ENCODE measurements around the gene OR52N4.
A peak's percentile ranks its signal among the peaks of the same experiment; 100 is the strongest.
"Not testable (repeated sequence)": the region's sequence is repeated elsewhere in the genome, so short reads cannot be mapped to it uniquely, and the experiment has no call there.

OR52N4 gene

DNA sequence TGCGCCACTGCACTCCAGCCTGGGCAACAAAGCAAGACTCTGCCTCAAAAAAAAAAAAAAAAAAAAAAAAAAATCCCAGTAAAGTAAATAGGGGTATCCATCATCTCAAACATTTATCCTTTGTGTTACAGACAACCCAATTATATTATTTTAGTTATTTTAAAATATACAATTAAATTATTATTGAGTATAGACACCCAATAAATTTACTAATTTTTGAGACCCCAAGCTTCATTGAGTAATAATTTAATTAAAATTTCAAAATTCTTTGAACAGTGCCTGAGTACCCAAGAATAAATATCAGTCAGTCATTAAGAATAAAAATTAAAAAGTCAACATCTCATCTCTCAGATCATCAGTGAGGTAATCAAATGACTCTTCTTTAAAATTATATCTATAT lies at the start of gene OR52N4:
OR52N4 (plus strand) TSS at position 301 of the 400 bp plus-strand sequence. CDS start 498 bp downstream, outside the sequence.
- no peak for DNase-seq

DNA sequence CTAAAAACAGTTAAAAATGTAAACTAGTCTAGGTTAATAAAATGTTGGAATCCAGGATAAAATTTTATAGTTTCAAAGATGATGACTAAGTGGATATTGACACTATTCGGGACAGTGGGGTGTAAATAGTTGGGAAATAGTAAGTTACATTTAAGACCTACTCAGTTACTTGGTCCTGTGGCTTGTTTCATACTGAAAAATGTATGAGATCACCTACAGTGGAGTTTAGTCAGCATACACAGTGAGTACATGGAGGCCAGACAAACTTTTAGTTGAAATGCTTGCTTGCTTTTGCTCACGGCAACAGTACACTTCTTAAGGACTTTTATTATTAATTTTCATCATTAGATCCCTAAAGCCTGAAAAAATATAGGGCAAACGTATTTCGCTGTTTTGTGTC lies 48.4 kb upstream of the OR52N4 start:
- DNase-seq = no peak

DNA sequence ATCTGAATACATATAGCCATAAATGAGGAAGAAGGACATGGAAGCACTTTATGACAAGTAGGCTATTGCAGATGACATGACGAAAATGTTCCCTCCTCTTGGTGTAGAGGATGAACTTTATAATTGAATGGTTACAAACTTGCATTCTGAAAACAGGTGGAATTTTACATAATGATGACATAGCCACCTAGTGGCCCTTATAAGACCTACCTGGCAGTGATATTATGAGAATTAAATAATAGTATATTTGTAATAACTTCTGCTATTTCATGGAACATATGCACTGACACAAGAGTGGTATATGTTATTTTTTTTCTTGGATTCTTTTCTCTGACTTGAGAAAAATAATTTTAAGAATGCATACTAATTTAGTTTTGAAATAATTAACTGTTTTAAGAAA lies 41.5 kb upstream of the OR52N4 start:
- peak; percentile 56 for DNase-seq

DNA sequence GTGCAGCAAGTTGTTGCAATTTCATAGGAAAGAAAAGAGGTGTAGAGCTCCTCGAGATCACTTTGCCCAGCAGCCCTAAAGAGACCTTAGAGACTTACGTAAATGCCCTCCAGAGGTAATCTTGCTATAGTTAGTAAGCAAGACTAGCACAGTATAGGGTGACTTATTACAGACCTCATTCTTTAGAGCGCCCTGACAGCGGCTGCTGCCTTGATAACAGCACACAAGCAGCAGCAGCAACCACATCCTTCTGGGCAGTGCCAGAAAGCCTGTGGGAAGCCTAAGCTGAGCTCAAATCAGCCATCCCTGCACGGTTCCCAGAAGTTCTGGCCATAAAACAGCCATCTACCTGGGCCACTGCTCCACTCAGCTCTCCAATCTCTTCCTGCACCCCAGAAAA lies 40.3 kb upstream of the OR52N4 start:
- peak; percentile 73 for DNase-seq

DNA sequence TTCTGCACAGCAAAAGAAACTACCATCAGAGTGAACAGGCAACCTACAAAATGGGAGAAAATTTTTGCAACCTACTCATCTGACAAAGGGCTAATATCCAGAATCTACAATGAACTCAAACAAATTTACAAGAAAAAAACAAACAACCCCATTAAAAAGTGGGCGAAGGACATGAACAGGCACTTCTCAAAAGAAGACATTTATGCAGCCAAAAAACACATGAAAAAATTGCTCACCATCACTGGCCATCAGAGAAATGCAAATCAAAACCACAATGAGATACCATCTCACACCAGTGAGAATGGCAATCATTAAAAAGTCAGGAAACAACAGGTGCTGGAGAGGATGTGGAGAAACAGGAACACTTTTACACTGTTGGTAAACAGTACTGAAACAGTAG lies 37.5 kb upstream of the OR52N4 start:
- not testable (repeated sequence) for DNase-seq

DNA sequence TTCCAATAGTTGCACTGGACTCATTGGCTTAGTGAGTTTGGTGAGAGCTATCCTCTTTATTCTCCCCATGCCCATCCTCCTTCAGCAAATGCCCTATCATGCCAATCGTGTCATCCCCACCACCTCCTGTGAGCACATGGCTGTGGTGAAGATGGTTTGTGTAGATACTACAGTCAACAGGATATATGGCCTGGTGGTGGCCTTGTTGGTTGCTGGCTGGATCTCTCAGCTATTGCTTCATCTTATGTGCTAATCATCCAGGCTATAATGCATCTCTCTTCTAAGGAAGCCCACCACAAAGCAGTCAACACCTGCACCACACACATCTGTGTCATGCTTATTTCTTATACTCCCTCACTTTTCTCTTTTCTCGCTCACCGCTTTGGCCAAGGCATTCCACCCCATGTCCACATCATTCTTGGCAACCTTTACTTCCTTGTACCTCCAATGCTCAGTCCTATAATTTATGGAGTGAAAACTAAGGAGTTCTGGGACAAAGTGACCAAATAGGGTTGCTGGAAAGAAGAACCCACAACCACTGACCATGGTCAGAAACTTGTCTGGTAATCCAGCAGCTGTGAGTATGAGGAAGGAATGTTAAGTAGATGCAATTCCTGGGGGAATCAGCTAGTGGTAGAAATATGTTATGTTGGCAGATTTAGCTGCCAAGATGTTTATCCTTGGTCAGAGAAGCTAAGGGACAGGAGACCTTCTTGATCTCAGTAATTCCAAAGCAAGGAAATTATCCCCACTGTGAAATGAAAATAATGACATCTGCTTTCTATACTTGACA lies 34.1 kb upstream of the OR52N4 start:
- peak; percentile 41 for DNase-seq

DNA sequence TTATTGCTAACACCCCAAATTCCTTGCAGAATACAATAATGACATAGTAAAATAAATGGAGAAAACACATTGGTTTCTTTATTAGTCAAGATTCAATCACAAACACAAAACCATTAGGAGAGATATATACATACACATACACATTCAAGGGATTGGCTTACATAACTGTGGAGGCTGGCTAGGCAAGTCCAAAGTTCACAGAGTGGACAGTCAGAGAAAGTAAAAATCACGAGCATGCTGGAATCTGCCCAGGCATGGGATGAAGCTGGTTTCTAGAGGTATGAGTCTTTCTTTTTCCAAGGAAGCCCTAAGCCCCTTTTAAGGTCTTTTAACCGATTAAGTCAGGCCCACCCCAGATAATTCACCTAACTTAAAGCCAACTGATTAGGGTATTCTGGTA lies 31.4 kb upstream of the OR52N4 start:
- no peak for DNase-seq

DNA sequence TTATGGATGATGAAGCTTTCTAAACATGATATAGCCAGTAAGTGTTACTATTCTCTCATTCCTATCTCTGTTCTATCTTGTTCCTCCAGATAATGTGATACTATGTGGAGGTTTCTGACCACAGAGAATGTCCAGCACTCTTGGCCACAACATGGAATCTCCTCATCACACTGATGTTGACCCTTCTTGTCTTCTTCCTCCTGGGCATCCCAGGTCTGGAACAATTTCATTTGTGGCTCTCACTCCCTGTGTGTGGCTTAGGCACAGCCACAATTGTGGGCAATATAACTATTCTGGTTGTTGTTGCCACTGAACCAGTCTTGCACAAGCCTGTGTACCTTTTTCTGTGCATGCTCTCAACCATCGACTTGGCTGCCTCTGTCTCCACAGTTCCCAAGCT lies 27.7 kb upstream of the OR52N4 start:
- DNase-seq = no peak

DNA sequence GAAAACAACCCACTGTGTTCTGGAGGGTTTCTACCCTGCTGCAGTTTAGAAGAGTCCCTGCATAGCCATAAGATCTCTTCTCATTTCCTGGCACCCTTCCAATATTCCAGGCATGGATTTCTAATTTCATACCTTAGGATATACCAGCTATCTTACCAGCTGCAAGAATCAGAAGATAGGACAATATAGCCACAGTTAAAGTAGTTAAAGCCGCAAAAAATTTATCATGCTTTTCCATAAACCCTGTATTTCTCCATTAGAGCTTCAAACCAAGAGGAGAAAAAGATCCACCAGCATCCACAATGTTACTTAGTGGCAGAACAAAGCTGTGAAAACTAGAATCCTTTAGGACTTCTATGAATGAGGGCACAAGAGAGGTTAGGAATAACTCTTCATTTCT lies 26.4 kb upstream of the OR52N4 start:
- no peak for DNase-seq

DNA sequence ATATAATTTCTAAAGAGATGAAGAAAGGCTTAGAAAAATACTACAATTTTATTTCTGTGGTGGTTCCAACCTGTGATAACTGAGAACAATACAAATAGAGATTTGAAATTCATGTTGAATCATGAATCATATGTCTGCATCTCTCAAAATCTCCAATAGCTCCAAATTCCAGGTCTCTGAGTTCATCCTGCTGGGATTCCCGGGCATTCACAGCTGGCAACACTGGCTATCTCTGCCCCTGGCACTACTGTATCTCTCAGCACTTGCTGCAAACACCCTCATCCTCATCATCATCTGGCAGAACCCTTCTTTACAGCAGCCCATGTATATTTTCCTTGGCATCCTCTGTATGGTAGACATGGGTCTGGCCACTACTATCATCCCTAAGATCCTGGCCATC lies 17.6 kb upstream of the OR52N4 start, which contains the start of gene OR56B1:
OR56B1 (plus strand) TSS at position 53 of the 400 bp plus-strand sequence; CDS start at position 122, 69 bp downstream.
- no peak for DNase-seq

DNA sequence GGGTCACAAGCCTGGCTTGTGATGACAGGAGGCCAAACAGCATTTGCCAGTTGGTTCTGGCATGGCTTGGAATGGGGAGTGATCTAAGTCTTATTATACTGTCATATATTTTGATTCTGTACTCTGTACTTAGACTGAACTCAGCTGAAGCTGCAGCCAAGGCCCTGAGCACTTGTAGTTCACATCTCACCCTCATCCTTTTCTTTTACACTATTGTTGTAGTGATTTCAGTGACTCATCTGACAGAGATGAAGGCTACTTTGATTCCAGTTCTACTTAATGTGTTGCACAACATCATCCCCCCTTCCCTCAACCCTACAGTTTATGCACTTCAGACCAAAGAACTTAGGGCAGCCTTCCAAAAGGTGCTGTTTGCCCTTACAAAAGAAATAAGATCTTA lies 17.0 kb upstream of the OR52N4 start:
- no peak for DNase-seq

DNA sequence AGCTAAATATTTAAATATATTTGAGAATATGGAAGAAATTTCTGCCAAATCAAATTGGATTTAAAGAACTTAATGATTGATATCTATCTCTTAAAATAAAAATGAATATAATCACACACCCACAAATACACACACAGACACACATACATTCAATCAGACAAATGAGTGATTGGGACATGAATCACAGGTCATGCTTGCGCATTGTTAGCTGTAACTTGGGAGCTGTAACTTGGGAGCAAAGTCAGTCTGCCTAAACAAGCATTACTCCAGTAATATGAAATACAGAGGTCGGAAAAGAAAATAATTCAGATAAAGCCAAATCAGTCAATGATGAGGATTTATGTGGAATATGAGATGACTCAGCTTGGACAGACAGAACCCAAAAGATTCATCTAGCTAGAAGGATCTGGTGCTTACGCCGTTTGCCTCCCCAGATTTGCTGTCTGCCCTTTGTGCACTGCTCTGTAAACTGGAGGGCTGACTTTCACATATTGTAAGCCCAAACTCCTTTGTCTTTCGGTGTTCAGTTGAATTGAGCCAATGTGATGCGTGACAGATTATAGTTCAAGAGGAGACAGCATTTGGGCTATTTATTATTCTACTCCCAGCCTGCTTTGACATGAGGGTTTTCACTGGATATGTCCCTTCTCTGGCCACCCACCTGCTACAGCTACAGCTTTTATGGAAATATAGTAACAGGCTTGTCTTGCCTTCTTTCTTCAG lies 16.2 kb upstream of the OR52N4 start:
- no peak for DNase-seq

DNA sequence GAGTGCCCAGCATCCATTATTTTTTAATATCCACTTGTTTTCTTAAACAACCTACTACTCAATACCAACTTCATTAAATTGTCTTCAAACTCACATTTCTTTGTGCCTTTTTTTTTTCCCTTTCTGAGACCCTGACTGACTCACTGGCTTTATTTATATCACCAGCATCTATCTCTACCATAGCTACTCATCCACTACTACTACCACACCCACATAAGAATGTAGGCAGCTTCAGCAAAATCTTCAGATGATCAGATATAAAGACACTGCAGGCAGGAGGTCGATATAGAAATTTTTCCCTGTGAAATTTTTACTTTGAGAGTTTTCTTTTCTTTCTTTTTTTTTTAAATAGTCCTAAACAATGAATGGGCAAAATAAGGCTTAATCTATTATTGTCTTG lies 15.6 kb upstream of the OR52N4 start:
- DNase-seq = no peak

DNA sequence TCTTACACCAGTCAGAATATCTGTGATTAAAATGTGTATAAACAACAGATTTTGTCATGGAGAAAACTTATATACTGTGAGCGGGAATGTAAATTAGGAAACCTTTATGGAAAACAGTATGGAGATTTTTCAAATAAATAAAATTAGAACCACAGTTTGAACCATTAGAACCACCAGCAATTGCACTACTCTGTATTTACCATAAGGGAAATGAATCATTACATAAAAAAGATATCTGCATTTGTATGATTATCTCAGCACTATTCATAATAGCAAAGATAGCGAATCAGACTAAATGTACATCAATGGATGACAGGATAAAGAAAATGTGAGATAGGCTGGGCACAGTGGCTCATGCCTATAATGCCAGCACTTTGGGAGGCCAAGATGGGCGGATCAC lies 7.4 kb upstream of the OR52N4 start:
- no peak for DNase-seq

DNA sequence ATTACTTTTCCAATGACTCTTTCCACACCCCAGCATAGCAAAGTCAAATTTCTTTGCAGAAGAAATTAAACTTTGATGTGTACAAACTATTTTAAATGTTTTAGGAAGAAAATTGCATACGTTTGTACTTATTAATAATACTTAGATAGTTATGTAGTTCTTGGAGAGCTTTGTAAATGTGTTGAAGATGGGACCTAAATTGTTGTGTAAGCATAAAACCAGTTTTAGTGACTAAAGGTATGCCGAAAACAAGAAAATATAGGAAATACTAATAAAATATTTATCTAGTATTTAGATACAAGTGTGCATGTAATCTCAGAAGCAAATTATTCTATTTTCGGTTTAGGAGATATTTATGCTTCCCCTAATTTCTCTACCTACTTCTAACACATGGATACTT lies 4.2 kb upstream of the OR52N4 start:
- no peak for DNase-seq

DNA sequence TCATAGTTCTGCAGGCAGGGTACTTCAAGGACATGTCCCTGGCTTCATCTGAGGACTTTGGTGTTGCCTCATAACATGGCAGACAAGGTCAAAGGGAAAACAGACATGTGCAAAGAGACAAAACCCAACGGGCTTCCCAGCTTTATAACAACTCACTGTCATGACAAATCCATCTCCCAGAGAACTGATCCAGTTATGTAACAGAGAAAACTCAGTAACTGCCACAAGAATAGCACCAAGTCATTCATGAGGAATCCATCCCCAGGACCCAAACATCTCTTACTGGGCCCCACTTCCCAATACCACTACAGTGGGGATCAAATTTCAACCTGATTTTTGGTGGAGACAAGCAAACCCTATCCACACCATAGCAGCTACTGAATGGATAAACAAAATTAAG lies 13.0 kb downstream of the OR52N4 start:
- no peak for DNase-seq

DNA sequence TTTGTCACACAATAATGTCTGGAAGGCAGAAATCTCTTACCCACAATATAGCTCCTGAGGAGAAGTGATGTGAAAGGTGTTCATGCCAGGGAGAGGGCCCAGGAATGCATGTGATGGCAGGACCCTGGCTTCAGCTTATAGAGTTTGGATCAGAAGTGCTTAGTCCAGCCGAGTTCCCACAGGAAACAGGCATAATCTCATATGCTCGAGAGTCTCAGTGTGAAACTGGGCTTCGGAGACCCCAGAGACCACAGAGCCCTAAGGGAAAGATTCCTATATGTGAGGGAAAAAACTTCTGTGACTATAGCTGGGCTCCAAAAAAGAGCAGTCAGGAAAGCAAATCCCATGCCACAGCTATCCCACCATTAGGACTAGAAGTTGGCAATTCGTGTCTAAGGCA lies 29.2 kb downstream of the OR52N4 start, which contains the start of gene OR52N5:
OR52N5 (minus strand) TSS at position 101 of the 400 bp plus-strand sequence. CDS start 4,721 bp downstream, outside the sequence.
- DNase-seq = no peak

DNA sequence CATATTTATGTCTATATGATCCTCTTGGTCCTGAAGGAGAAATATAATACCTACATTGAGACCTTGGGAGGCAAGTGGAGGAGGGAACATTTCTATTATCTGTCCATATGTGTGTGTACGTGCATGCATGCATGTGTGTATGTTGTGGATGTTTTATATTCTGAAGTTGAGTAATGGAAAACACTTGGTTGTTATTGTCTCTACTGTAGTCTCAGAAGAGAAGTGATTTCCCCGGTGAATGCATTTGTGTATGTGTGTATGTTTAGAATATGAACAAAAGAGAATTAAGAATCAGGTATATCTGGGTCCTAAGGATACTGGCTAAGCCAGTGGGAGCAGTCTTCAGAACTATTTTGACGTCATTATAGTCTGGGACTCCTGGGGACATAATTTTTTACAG lies 37.1 kb downstream of the OR52N4 start, which contains the start of gene OR52N1:
OR52N1 (minus strand) TSS at position 101 of the 400 bp plus-strand sequence. CDS start 2,449 bp downstream, outside the sequence.
- DNase-seq = no peak

DNA sequence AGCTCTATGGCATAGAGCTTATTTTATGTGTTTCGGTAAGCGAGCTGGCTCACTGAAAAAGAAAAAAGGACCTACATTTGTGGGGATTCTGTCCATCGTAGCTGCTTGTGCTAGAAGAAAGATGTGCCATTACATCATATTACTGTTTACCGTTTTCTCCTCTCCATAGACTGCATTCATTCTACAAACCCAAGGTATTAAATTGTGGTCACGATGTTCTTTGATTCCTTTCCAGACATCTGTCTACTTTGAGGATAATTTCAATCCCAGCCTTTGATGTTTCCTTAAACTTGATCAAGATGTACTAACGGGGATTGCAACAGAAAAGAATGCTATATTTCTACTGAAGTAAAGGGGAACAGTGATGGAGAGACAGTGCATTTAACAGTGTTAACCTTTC lies 42.5 kb downstream of the OR52N4 start:
- DNase-seq = no peak

DNA sequence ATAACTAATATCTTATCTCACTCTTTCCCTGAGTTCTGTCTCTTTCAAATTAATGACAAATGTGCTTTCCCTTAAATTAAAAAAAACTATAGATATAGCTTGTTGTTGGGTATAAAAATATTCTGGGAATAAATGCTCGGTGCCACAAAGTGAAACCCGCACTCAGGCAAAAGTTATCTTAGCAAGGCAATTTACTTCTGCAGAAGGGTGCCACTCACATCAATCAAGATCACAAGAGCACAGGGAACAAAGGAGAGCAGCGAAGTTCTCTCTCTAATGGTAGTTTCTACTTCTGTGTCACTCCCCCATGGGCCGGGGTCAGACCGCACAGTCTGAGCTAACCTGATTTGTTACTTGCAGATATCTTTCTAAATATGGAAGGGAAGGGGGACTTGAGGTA lies 49.9 kb downstream of the OR52N4 start:
- DNase-seq = no peak

All from hematopoietic multipotent progenitor cell treated with erythropoietin and hydrocortisone succinate and interleukin-3 and kit ligand, for 8 days (in vitro differentiated cells).